ENCODE measurements around the gene HMGXB3.

The HMGXB3 gene

DNA sequence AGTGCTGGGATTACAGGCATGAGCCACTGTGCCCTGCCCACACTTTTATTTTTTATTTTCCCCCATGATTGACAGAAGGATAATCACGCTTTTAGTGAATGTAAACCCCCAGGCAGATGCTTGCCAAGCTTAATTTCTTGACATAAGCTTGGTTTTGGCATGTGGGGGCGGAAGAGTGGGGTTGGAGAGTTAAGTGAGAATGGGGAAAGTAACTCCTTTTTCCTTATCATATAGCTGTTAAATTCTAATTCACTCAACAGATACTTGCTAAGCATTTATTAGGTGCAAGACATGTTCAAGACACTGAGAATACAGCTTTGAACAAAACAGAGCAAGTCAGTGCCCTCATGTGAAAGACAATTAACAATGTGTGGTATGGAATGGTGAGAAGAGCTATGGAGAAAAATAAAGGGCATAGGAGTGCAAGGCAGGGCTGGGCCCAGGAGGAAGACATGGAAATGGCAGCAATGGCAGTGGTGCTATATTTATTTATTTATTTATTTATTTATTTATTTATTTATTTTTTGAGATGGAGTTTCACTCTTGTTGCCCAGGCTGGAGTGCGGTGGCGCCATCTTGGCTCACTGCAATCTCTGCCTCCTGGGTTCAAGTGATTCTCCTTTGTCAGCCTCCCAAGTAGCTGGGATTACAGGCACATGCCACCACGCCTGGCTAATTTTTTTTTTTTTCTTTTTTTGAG lies 37.8 kb upstream of the HMGXB3 start:
- H2BK12ac ChIP-seq (ENCODE audit: low read length), result no peak overlapping the region

DNA sequence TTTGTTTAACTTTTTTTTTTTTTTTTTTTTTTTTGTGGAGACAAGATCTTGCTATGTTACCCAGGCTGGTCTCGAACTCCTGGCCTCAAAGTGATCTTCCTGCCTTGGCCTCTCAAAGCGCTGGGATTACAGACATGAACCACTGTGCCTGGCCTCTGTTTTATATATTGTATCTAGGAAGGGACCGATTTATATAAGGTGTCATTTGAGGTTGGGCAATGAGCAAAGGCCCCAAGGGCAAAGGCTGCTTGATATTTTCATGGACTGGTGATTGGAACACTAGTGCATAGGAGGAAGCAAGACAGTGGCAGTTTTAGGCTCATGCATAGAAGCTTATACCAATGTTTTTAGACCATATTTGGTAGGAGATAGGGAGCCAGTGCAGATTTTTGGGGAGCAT lies 36.8 kb upstream of the HMGXB3 start:
- Histone ChIP-seq H2AK5ac (ENCODE audit: low read depth, low read length) (no peak overlapping the region), H2BK12ac (ENCODE audit: low read length) (no peak overlapping the region), H3K4me3 (ENCODE audit: low read length in 2 of 2) (no peak overlapping the region), H3K9ac (ENCODE audit: low read depth, low read length, poor library complexity) (no peak overlapping the region), H3K36me3 (replicated peaks in 1 of 2; ENCODE audit: control insufficient read depth in 2 of 2, insufficient read depth in 2 of 2, low read length in 2 of 2) (no peaks in the 10 kb centered on the region), H4K8ac (ENCODE audit: low read depth, low read length) (no peak overlapping the region), H3K27ac (replicated peaks; ENCODE audit: low read length) (no peak overlapping the region), H2AFZ (ENCODE audit: low read length) (no peak overlapping the region), H3K14ac (ENCODE audit: low read length) (no peak overlapping the region), H3K23ac (ENCODE audit: low read depth, low read length, poor library complexity) (no peak overlapping the region), H3K27me3 (ENCODE audit: control insufficient read depth in 3 of 3, insufficient read depth in 3 of 3, low read depth in 1 of 3, low read length in 3 of 3) (peaks cover 0 to 4% (median 0%) of the 10 kb centered on the region in 3 experiments), H2BK15ac (ENCODE audit: low read length) (no peak overlapping the region), H2BK120ac (ENCODE audit: low read depth, low read length) (no peak overlapping the region), H3K4ac (ENCODE audit: low read length) (no peak overlapping the region), H2BK5ac (ENCODE audit: low read length) (no peak overlapping the region), H3K4me2 (ENCODE audit: insufficient read depth, low read length, poor library complexity, severe bottlenecking) (no peak overlapping the region), H3K4me1 (ENCODE audit: control insufficient read depth in 2 of 2, insufficient read depth in 1 of 2, low read depth in 1 of 2, low read length in 2 of 2) (peaks cover 6 to 8% of the 10 kb centered on the region in 2 donors), H3K79me1 (ENCODE audit: low read depth, low read length) (no peaks in the 10 kb centered on the region), H4K91ac (ENCODE audit: low read depth, low read length, poor library complexity) (no peak overlapping the region), H3K18ac (ENCODE audit: low read length) (no peak overlapping the region), H3K9me3 (replicated peaks in 1 of 2; ENCODE audit: control insufficient read depth in 2 of 2, insufficient read depth in 1 of 2, low read depth in 1 of 2, low read length in 2 of 2) (no peaks in the 10 kb centered on the region)
- DNase-seq (ENCODE audit: low spot score), result no peak
- no CpG with 5 or more reads among the region's 3 CpGs for WGBS, 2 donors (ENCODE audit: extremely low coverage in 2 of 2, insufficient read length in 2 of 2, insufficient replicate concordance in 1 of 2)

More for the DNA sequence above, 37.8 kb upstream of the HMGXB3 start:
- Histone ChIP-seq H2BK5ac (ENCODE audit: low read length) (no peak overlapping the region), H3K27ac (replicated peaks; ENCODE audit: low read length) (no peak overlapping the region), H2AFZ (ENCODE audit: low read length) (no peak overlapping the region), H3K4me1 (ENCODE audit: control insufficient read depth in 2 of 2, insufficient read depth in 1 of 2, low read depth in 1 of 2, low read length in 2 of 2) (peaks cover 6 to 8% of the 10 kb centered on the region in 2 donors), H4K8ac (ENCODE audit: low read depth, low read length) (no peak overlapping the region), H3K79me1 (ENCODE audit: low read depth, low read length) (no peaks in the 10 kb centered on the region), H2BK15ac (ENCODE audit: low read length) (no peak overlapping the region), H3K23ac (ENCODE audit: low read depth, low read length, poor library complexity) (no peak overlapping the region), H2BK120ac (ENCODE audit: low read depth, low read length) (no peak overlapping the region), H3K4ac (ENCODE audit: low read length) (no peak overlapping the region), H3K4me2 (ENCODE audit: insufficient read depth, low read length, poor library complexity, severe bottlenecking) (no peak overlapping the region), H3K27me3 (ENCODE audit: control insufficient read depth in 3 of 3, insufficient read depth in 3 of 3, low read depth in 1 of 3, low read length in 3 of 3) (peaks cover 0 to 4% (median 0%) of the 10 kb centered on the region in 3 experiments), H3K9me3 (replicated peaks in 1 of 2; ENCODE audit: control insufficient read depth in 2 of 2, insufficient read depth in 1 of 2, low read depth in 1 of 2, low read length in 2 of 2) (no peaks in the 10 kb centered on the region), H4K91ac (ENCODE audit: low read depth, low read length, poor library complexity) (no peak overlapping the region), H3K9ac (ENCODE audit: low read depth, low read length, poor library complexity) (no peak overlapping the region), H3K14ac (ENCODE audit: low read length) (no peak overlapping the region), H3K18ac (ENCODE audit: low read length) (no peak overlapping the region), H3K4me3 (ENCODE audit: low read length in 2 of 2) (no peak overlapping the region), H3K36me3 (replicated peaks in 1 of 2; ENCODE audit: control insufficient read depth in 2 of 2, insufficient read depth in 2 of 2, low read length in 2 of 2) (no peaks in the 10 kb centered on the region), H2AK5ac (ENCODE audit: low read depth, low read length) (no peak overlapping the region)
- DNase-seq (ENCODE audit: low spot score), result no peak
- WGBS, 2 donors (ENCODE audit: extremely low coverage in 2 of 2, insufficient read length in 2 of 2, insufficient replicate concordance in 1 of 2), result no CpG with 5 or more reads among the region's 5 CpGs

DNA sequence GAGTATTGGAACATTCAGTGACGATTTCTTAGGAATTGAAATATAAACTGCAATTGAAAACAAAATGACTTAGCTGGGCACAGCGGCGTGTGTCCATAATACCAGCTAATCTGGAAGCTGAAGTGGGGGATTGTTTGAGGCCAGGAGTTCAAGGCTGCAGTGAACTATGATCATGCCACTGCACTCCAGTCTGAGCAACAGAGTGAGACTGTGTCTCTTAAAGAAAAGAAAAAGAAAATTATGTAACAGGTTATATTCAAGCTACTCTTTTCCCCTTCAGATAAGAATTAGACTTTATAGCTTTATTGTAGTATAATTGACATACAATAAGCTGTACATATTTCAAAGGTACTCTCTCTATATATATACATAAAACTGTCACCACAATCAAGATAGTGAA lies 33.6 kb upstream of the HMGXB3 start:
- Histone ChIP-seq H2BK120ac (ENCODE audit: low read depth, low read length) (no peak overlapping the region), H2AK5ac (ENCODE audit: low read depth, low read length) (no peak overlapping the region), H3K14ac (ENCODE audit: low read length) (no peak overlapping the region), H4K8ac (ENCODE audit: low read depth, low read length) (no peak overlapping the region), H3K27me3 (ENCODE audit: control insufficient read depth in 3 of 3, insufficient read depth in 3 of 3, low read depth in 1 of 3, low read length in 3 of 3) (peaks cover 0 to 1% (median 0%) of the 10 kb centered on the region in 3 experiments), H2BK5ac (ENCODE audit: low read length) (no peak overlapping the region), H4K91ac (ENCODE audit: low read depth, low read length, poor library complexity) (no peak overlapping the region), H3K23ac (ENCODE audit: low read depth, low read length, poor library complexity) (no peak overlapping the region), H3K4ac (ENCODE audit: low read length) (no peak overlapping the region), H2BK15ac (ENCODE audit: low read length) (no peak overlapping the region), H3K4me2 (ENCODE audit: insufficient read depth, low read length, poor library complexity, severe bottlenecking) (no peak overlapping the region), H3K79me1 (ENCODE audit: low read depth, low read length) (no peaks in the 10 kb centered on the region), H3K18ac (ENCODE audit: low read length) (no peak overlapping the region), H3K9me3 (replicated peaks in 1 of 2; ENCODE audit: control insufficient read depth in 2 of 2, insufficient read depth in 1 of 2, low read depth in 1 of 2, low read length in 2 of 2) (no peaks in the 10 kb centered on the region), H3K9ac (ENCODE audit: low read depth, low read length, poor library complexity) (no peak overlapping the region), H3K4me1 (ENCODE audit: control insufficient read depth in 2 of 2, insufficient read depth in 1 of 2, low read depth in 1 of 2, low read length in 2 of 2) (peaks cover 0 to under 1% of the 10 kb centered on the region in 2 donors), H2BK12ac (ENCODE audit: low read length) (no peak overlapping the region), H3K4me3 (ENCODE audit: low read length in 2 of 2) (no peak overlapping the region), H3K36me3 (replicated peaks in 1 of 2; ENCODE audit: control insufficient read depth in 2 of 2, insufficient read depth in 2 of 2, low read length in 2 of 2) (no peaks in the 10 kb centered on the region), H2AFZ (ENCODE audit: low read length) (no peak overlapping the region), H3K27ac (replicated peaks; ENCODE audit: low read length) (no peak overlapping the region)
- no CpG with 5 or more reads among the region's 3 CpGs for WGBS, 2 donors (ENCODE audit: extremely low coverage in 2 of 2, insufficient read length in 2 of 2, insufficient replicate concordance in 1 of 2)
- DNase-seq (ENCODE audit: low spot score), result no peak

DNA sequence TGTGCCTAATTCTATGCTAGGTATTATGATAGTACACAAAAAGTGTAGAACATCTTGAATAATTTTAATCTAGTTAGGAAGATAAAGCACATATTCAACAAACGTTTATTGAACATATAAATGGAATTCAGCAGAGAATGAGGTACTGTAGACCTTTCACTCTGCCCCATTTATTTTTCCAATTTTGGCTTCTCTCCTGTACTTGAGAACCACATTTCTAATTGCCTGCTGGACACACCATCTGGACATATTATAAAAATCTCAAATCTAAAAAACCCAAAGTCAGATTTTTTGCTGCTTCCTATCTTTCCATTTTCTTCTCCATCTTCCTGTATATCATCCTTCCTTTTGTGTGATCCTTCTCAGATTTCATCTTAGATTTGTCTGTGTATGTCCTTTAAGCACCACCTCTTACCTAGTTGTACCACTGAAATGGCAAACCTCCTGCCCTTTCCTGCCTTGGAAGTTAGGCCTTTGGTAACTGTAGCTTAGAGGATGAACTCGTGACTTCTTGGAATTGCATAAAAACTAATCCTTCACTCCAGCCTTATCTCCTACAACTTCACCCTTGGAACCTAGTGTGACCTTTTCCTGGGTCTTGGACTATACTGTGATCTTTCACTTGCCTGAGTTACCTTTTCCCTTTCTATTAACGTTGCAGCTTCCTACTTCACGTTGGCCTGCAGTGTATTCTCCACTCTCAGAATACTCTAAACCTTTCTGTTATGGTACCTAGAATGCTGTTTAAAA lies 31.2 kb upstream of the HMGXB3 start:
- Histone ChIP-seq H3K4me2 (ENCODE audit: insufficient read depth, low read length, poor library complexity, severe bottlenecking) (no peak overlapping the region), H3K14ac (ENCODE audit: low read length) (no peak overlapping the region), H2BK15ac (ENCODE audit: low read length) (no peak overlapping the region), H2AK5ac (ENCODE audit: low read depth, low read length) (no peak overlapping the region), H2BK5ac (ENCODE audit: low read length) (no peak overlapping the region), H2AFZ (ENCODE audit: low read length) (no peak overlapping the region), H3K18ac (ENCODE audit: low read length) (no peak overlapping the region), H2BK120ac (ENCODE audit: low read depth, low read length) (no peak overlapping the region), H3K4me1 (ENCODE audit: control insufficient read depth in 2 of 2, insufficient read depth in 1 of 2, low read depth in 1 of 2, low read length in 2 of 2) (no peaks in the 10 kb centered on the region), H3K27ac (replicated peaks; ENCODE audit: low read length) (no peak overlapping the region), H3K27me3 (ENCODE audit: control insufficient read depth in 3 of 3, insufficient read depth in 3 of 3, low read depth in 1 of 3, low read length in 3 of 3) (no peaks in the 10 kb centered on the region), H3K23ac (ENCODE audit: low read depth, low read length, poor library complexity) (no peak overlapping the region), H3K4ac (ENCODE audit: low read length) (no peak overlapping the region), H4K8ac (ENCODE audit: low read depth, low read length) (no peak overlapping the region), H3K4me3 (ENCODE audit: low read length in 2 of 2) (no peak overlapping the region), H3K79me1 (ENCODE audit: low read depth, low read length) (no peaks in the 10 kb centered on the region), H3K9ac (ENCODE audit: low read depth, low read length, poor library complexity) (no peak overlapping the region), H3K9me3 (replicated peaks in 1 of 2; ENCODE audit: control insufficient read depth in 2 of 2, insufficient read depth in 1 of 2, low read depth in 1 of 2, low read length in 2 of 2) (no peaks in the 10 kb centered on the region), H4K91ac (ENCODE audit: low read depth, low read length, poor library complexity) (no peak overlapping the region), H3K36me3 (replicated peaks in 1 of 2; ENCODE audit: control insufficient read depth in 2 of 2, insufficient read depth in 2 of 2, low read length in 2 of 2) (no peaks in the 10 kb centered on the region), H2BK12ac (ENCODE audit: low read length) (no peak overlapping the region)
- no CpG with 5 or more reads among the region's 4 CpGs for WGBS, 2 donors (ENCODE audit: extremely low coverage in 2 of 2, insufficient read length in 2 of 2, insufficient replicate concordance in 1 of 2)
- no peak for DNase-seq (ENCODE audit: low spot score)

Data from neuronal stem cell (in vitro differentiated cells).